ENCODE results near the gene CRMP1. TPM values are rescaled to one million over a fixed set of nuclear protein-coding genes. Genes with fewer than 3 reads are reported as not detected.

The CRMP1 gene
- total and polyA plus RNA-seq, 2 donors (not counting 3 experiments of a cell fraction or from before 2014, with no cell fraction given) = 0.06 TPM; not detected in 1

DNA sequence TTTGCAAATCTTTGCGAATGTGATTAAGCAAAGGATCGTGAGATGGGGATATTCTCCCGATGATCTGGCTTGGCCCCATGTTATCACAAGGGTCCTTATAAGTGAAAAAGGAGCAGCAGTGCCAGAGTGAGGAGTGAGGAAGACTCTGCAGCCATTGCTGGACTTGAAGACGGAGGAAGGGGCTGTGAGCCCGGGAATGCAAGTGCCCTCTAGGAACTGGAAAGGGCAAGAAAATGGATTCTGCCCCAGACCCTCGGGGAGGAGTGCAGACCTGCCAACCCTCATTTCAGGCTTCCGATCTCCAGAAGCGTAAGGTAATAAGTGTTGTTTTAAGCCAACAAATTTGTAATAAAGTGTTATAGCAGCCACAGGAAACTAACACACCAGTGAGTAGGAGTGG is 105.6 kb downstream of the CRMP1 start:
- CTCF ChIA-PET = interaction anchor here (0.7 to 1.7 kb wide), 4 partner anchors 33 to 513 kb away, joined by 3 to 6 read pairs (median 4); partner anchors contain the start of gene EVC2
- POLR2A ChIA-PET = no interaction called here
- DNase-seq (ENCODE audit: low read depth, low spot score) = no peak
- Histone ChIP-seq H4K20me1 (replicated peaks; ENCODE audit: control insufficient read depth, extremely low read depth, insufficient read depth, low read length) (no peaks in the 10 kb centered on the region), H3K9me3 (replicated peaks; ENCODE audit: control insufficient read depth, insufficient read depth, low read length) (no peaks in the 10 kb centered on the region), H3K4me3 (replicated peaks in 1 of 3; ENCODE audit: insufficient read depth in 1 of 3, low read depth in 1 of 3, low read length in 3 of 3) (no peak overlapping the region), H3K4me1 (ENCODE audit: control insufficient read depth, extremely low read depth, insufficient read depth, low read length) (no peaks in the 10 kb centered on the region), H3K79me2 (ENCODE audit: control insufficient read depth, insufficient read depth, low read length) (no peaks in the 10 kb centered on the region), H3K4me2 (ENCODE audit: insufficient read depth, low read length) (no peak overlapping the region), H3K27me3 (ENCODE audit: control insufficient read depth in 2 of 2, insufficient read depth in 2 of 2, low read length in 2 of 2) (no peaks in the 10 kb centered on the region), H3K27ac (ENCODE audit: insufficient read depth, low read depth, low read length) (no peak overlapping the region), H3K36me3 (ENCODE audit: control insufficient read depth in 2 of 2, extremely low read depth in 1 of 2, insufficient read depth in 2 of 2, low read length in 2 of 2) (peaks cover 5 to 18% of the 10 kb centered on the region in 2 experiments), H3K9me1 (replicated peaks; ENCODE audit: control insufficient read depth, extremely low read depth, insufficient read depth, low read length) (no peaks in the 10 kb centered on the region), H3K9ac (replicated peaks; ENCODE audit: extremely low read depth, insufficient read depth, low read length) (no peak overlapping the region), H2AFZ (ENCODE audit: low read depth, low read length) (no peak overlapping the region)
- FAIRE-seq = no peak
- intact Hi-C loops (cut with micrococcal nuclease) = no loop called here
- dilution Hi-C loops (cut with MboI; ENCODE audit: extremely low pct_ligation_motif_present, low sequenced_read_pairs) = no loop called here
- no TSS peak for BruUV-seq (replicated peaks)
- TF ChIP-seq, protein P1, sequence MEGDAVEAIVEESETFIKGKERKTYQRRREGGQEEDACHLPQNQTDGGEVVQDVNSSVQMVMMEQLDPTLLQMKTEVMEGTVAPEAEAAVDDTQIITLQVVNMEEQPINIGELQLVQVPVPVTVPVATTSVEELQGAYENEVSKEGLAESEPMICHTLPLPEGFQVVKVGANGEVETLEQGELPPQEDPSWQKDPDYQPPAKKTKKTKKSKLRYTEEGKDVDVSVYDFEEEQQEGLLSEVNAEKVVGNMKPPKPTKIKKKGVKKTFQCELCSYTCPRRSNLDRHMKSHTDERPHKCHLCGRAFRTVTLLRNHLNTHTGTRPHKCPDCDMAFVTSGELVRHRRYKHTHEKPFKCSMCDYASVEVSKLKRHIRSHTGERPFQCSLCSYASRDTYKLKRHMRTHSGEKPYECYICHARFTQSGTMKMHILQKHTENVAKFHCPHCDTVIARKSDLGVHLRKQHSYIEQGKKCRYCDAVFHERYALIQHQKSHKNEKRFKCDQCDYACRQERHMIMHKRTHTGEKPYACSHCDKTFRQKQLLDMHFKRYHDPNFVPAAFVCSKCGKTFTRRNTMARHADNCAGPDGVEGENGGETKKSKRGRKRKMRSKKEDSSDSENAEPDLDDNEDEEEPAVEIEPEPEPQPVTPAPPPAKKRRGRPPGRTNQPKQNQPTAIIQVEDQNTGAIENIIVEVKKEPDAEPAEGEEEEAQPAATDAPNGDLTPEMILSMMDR (IDR thresholded peaks at IDR 0.05; ENCODE audit: extremely low read depth in 1 of 2, insufficient read depth in 1 of 2, low read depth in 1 of 2, low read length in 2 of 2) = no peak
- TF ChIP-seq, protein P2, sequence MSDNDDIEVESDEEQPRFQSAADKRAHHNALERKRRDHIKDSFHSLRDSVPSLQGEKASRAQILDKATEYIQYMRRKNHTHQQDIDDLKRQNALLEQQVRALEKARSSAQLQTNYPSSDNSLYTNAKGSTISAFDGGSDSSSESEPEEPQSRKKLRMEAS (IDR thresholded peaks at IDR 0.05; ENCODE audit: insufficient read depth, insufficient read length) = no peak
- TF ChIP-seq POLR2A (IDR thresholded peaks at IDR 0.05; ENCODE audit: low read depth, low read length) (no peak), EZH2 (IDR thresholded peaks at IDR 0.05; ENCODE audit: borderline replicate concordance, low read depth, low read length, severe bottlenecking) (no peak), GATA2 (IDR thresholded peaks at IDR 0.05; ENCODE audit: insufficient read depth, insufficient read length, low read depth, low read length) (no peak), JUN (IDR thresholded peaks at IDR 0.05; ENCODE audit: borderline replicate concordance, insufficient read depth, insufficient read length, low read depth) (no peak), MYC (IDR thresholded peaks at IDR 0.05; ENCODE audit: low read depth, low read length) (no peak), FOS (IDR thresholded peaks at IDR 0.05; ENCODE audit: borderline replicate concordance, insufficient read depth, low read length) (no peak), POLR2AphosphoS5 (IDR thresholded peaks at IDR 0.05; ENCODE audit: insufficient read depth, low read depth, low read length) (no peak)
